ENCODE results near the gene EPB41L4B. TPM values are rescaled to one million over a fixed set of nuclear protein-coding genes. Genes with fewer than 3 reads are reported as not detected.
"Not testable (repeated sequence)": the region's sequence is repeated elsewhere in the genome, so short reads cannot be mapped to it uniquely, and the experiment has no call there.

Gene EPB41L4B
- total RNA-seq, 2 donors from 2014 or later, result 87.3 to 151 TPM

GRCh38 chr9:109289186-109289585 lies 31.7 kb downstream of the EPB41L4B start:
- peaks cover 10% of the 10 kb centered on the region for H3K4me1 ChIP-seq
- no peaks in the 10 kb centered on the region for H3K36me3 ChIP-seq
- no peak overlapping the region for H3K4me3 ChIP-seq
- no peak for TF ChIP-seq CTCF (IDR thresholded peaks at IDR 0.05)
- no peaks in the 10 kb centered on the region for H3K9me3 ChIP-seq
- H3K9ac ChIP-seq (ENCODE audit: low read depth in 2 of 2, low read length in 2 of 2), result peak overlapping the region in 1 of 2 donors; percentile 35
- H3K27ac ChIP-seq, result peak overlapping the region; percentile 34
- intact Hi-C loops (cut with DNase I), result no loop called here
- no peaks in the 10 kb centered on the region for H3K27me3 ChIP-seq
- no peak for DNase-seq

DNA sequence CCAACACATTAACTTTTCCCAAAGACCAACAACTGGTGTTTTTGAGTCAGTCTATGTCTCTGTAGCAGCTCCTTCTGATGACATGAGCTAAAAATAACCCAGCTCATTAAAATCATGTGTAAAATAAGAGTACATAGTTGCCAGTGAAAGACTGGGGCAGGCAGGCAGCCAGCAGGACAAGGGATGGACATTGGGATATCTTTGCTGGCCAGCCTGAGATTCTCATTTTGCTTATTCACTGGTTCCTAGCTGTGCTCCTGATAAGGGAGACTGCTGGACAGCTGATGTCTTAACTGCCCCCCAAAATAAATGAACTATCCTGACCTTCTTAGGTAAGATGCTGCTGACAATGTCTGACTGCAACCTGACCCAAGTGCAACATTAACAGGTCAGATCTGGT lies 33.9 kb downstream of the EPB41L4B start:
- Histone ChIP-seq H3K36me3 (no peaks in the 10 kb centered on the region), H3K9ac (ENCODE audit: low read depth in 2 of 2, low read length in 2 of 2) (no peak overlapping the region), H3K27me3 (no peaks in the 10 kb centered on the region), H3K4me1 (peaks cover 10% of the 10 kb centered on the region), H3K4me3 (no peak overlapping the region), H3K9me3 (no peaks in the 10 kb centered on the region), H3K27ac (no peak overlapping the region)
- no peak for DNase-seq
- intact Hi-C loops (cut with DNase I), result no loop called here
- TF ChIP-seq CTCF (IDR thresholded peaks at IDR 0.05), result no peak

DNA sequence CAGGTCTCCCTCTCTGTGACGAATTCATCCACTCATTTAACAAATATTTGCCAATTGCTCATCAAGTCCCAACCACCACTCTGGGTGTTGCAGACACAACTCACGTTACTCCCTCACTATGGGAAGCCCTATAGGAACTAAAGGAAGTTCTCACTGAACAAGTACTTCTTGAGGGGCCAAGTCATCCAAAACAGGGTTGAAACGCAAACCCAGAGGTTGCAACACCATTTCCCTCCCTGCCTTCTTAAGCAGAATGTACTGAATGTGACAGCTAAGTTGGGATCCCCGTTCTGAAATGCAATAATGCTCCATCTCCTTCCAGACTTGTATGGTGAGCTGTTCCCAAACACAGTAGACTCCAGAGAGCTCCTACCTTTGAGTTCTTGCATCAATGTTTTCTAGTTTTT lies 34.3 kb downstream of the EPB41L4B start:
- DNase-seq, result no peak
- intact Hi-C loops (cut with DNase I), result no loop called here
- Histone ChIP-seq H3K9me3 (no peaks in the 10 kb centered on the region), H3K4me1 (peaks cover 10% of the 10 kb centered on the region), H3K4me3 (no peak overlapping the region), H3K27me3 (no peaks in the 10 kb centered on the region), H3K36me3 (no peaks in the 10 kb centered on the region), H3K9ac (ENCODE audit: low read depth in 2 of 2, low read length in 2 of 2) (no peak overlapping the region), H3K27ac (no peak overlapping the region)
- TF ChIP-seq CTCF (IDR thresholded peaks at IDR 0.05), result no peak

- H3K36me3 ChIP-seq; H3K9me3 ChIP-seq; H3K4me3 ChIP-seq; H3K4me1 ChIP-seq; DNase-seq; H3K9ac ChIP-seq (ENCODE audit: low read depth in 2 of 2, low read length in 2 of 2); intact Hi-C loops (cut with DNase I); H3K27ac ChIP-seq; H3K27me3 ChIP-seq: not testable (repeated sequence)
Observed at GRCh38 chr9:109283672-109284071, 37.2 kb downstream of the EPB41L4B start.

GRCh38 chr9:109283012-109283411 lies 37.8 kb downstream of the EPB41L4B start:
- no peaks in the 10 kb centered on the region for H3K27me3 ChIP-seq
- H3K4me1 ChIP-seq, result no peaks in the 10 kb centered on the region
- no peak overlapping the region for H3K4me3 ChIP-seq
- no peak overlapping the region for H3K9ac ChIP-seq (ENCODE audit: low read depth in 2 of 2, low read length in 2 of 2)
- no peak overlapping the region for H3K27ac ChIP-seq
- no peaks in the 10 kb centered on the region for H3K36me3 ChIP-seq
- no peak for DNase-seq
- H3K9me3 ChIP-seq, result no peaks in the 10 kb centered on the region
- intact Hi-C loops (cut with DNase I), result no loop called here
- no peak for TF ChIP-seq CTCF (IDR thresholded peaks at IDR 0.05)

- Histone ChIP-seq H3K36me3 (no peaks in the 10 kb centered on the region), H3K4me1 (no peaks in the 10 kb centered on the region), H3K9ac (ENCODE audit: low read depth in 2 of 2, low read length in 2 of 2) (no peak overlapping the region), H3K9me3 (no peaks in the 10 kb centered on the region), H3K27me3 (no peaks in the 10 kb centered on the region), H3K27ac (no peak overlapping the region), H3K4me3 (no peak overlapping the region)
- intact Hi-C loops (cut with DNase I), result no loop called here
- DNase-seq, result no peak
- no peak for TF ChIP-seq CTCF (IDR thresholded peaks at IDR 0.05)
Observed at GRCh38 chr9:109282302-109282701, 38.6 kb downstream of the EPB41L4B start.

Measured in colonic mucosa (tissue), 4 donors.